Lower leg skin (tissue), 4 donors: ENCODE data around the gene ACSL3. TPM values are rescaled to one million over a fixed set of nuclear protein-coding genes. Genes with fewer than 3 reads are reported as not detected.
"Not testable (repeated sequence)": the region's sequence is repeated elsewhere in the genome, so short reads cannot be mapped to it uniquely, and the experiment has no call there.

ENCODE experiments used
- DNase-seq, 2 donors: peaks; one replicate each; pipeline ENCODE4 v3.0.0-alpha.2; 2019; ENCODE audit warnings: low spot score in 2 of 2
- H3K4me3 ChIP-seq: fragments of 200-600 bp; sonication (generic); 2 replicates; pipeline ENCODE4 v1.5.1; 2017; ENCODE audit warnings: mild to moderate bottlenecking, low read depth; ENCODE audit not compliant: poor library complexity, severe bottlenecking
- POLR2A ChIP-seq, 2 donors: fragments of 450-650 bp; IDR thresholded peaks; one replicate each; pipeline ENCODE4 v1.6.1; 2016 to 2017; ENCODE audit warnings: antibody characterized with exemption in 2 of 2, mild to moderate bottlenecking in 1 of 2, moderate library complexity in 1 of 2
- WGBS, 2 donors: methylation state at CpG; one replicate each; pipeline ENCODE4 v1.1.5; 2018; 5-methylcytosine and 5-hydroxymethylcytosine counted together
- intact Hi-C: fragments of 100-400 bp; cut with DNase I; formaldehyde crosslinking; loops from one replicate; pipeline ENCODE4 v1.15.0; 2023; ENCODE audit warnings: low total_unique reads
- total RNA-seq, 4 donors: library from RNA; depleted of rRNA; stranded (reverse); fragments of >200 nt; gene quantifications; one replicate each; pipeline ENCODE4 v1.1.0, GENCODE V29; 2016
- TF ChIP-seq, protein P1 (sequence below), 3 donors: fragments of 450-650 bp; IDR thresholded peaks; one replicate each; pipeline ENCODE4 v1.5.1; 2016; ENCODE audit warnings: antibody characterized with exemption in 3 of 3, mild to moderate bottlenecking in 3 of 3, moderate library complexity in 2 of 3

Gene ACSL3
- total RNA-seq, 4 donors from 2014 or later, result 32.6 to 132 (median 69.6) TPM

GRCh38 chr2:222835823-222836151 lies 25.0 kb upstream of the ACSL3 start:
- WGBS, 2 donors, result 56 to 59% methylated on average over 5 of the region's 5 CpGs
- intact Hi-C loops, result no loop called here
- TF ChIP-seq, protein P1, sequence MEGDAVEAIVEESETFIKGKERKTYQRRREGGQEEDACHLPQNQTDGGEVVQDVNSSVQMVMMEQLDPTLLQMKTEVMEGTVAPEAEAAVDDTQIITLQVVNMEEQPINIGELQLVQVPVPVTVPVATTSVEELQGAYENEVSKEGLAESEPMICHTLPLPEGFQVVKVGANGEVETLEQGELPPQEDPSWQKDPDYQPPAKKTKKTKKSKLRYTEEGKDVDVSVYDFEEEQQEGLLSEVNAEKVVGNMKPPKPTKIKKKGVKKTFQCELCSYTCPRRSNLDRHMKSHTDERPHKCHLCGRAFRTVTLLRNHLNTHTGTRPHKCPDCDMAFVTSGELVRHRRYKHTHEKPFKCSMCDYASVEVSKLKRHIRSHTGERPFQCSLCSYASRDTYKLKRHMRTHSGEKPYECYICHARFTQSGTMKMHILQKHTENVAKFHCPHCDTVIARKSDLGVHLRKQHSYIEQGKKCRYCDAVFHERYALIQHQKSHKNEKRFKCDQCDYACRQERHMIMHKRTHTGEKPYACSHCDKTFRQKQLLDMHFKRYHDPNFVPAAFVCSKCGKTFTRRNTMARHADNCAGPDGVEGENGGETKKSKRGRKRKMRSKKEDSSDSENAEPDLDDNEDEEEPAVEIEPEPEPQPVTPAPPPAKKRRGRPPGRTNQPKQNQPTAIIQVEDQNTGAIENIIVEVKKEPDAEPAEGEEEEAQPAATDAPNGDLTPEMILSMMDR (IDR thresholded peaks at IDR 0.05), result no peak
- no peak for TF ChIP-seq POLR2A (IDR thresholded peaks at IDR 0.05)
- no peak for DNase-seq
- H3K4me3 ChIP-seq, result no peak overlapping the region

DNA sequence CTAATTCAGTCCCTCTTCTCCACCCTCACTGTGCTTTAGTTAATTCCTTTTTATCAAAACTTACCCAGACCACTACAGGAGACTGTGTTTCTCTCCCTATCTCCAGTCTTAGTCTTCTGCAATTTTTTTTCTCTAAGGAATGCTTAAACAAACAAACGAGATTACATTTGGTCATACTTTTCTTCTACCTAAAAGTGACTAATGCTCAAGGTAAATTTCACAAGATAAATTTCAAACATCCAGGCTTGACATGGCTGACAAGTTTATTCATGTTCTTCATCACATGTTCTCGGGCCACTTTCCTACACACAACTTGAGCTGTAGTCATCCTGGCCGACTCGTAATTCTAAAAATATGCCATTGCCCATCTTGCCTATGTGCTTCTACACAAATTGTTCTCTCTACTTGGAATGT lies 23.2 kb upstream of the ACSL3 start:
- 35 to 61% methylated on average over 4 of the region's 4 CpGs for WGBS, 2 donors
- H3K4me3 ChIP-seq, result no peak overlapping the region

GRCh38 chr2:222840060-222840802 lies 20.6 kb upstream of the ACSL3 start:
- intact Hi-C loops, result no loop called here
- DNase-seq, result no peak
- H3K4me3 ChIP-seq, result no peak overlapping the region
- WGBS, 2 donors, result 75 to 80% methylated on average over 3 of the region's 3 CpGs
- TF ChIP-seq, protein P1 (IDR thresholded peaks at IDR 0.05), result no peak
- TF ChIP-seq POLR2A (IDR thresholded peaks at IDR 0.05), result no peak

More for the DNA sequence above, 23.2 kb upstream of the ACSL3 start:
- TF ChIP-seq POLR2A (IDR thresholded peaks at IDR 0.05), result no peak
- TF ChIP-seq, protein P1 (IDR thresholded peaks at IDR 0.05), result no peak
- intact Hi-C loops, result no loop called here
- peak in 1 of 2 donors; percentile 35 for DNase-seq

- TF ChIP-seq, protein P1 (IDR thresholded peaks at IDR 0.05), result no peak
- no peak for TF ChIP-seq POLR2A (IDR thresholded peaks at IDR 0.05)
- no peak overlapping the region for H3K4me3 ChIP-seq
- WGBS, 2 donors, result 65% methylated on average over 3 of the region's 3 CpGs
- intact Hi-C loops, result no loop called here
- no peak for DNase-seq
These were observed 18.2 kb upstream of the ACSL3 start for GRCh38 chr2:222842491-222843174.

- TF ChIP-seq POLR2A (IDR thresholded peaks at IDR 0.05), result no peak
- intact Hi-C loops, result no loop called here
- peak in 1 of 2 donors; percentile 32 for DNase-seq
- 36 to 40% methylated on average over 6 of the region's 6 CpGs for WGBS, 2 donors
- no peak overlapping the region for H3K4me3 ChIP-seq
These were observed 16.5 kb upstream of the ACSL3 start for GRCh38 chr2:222844323-222844722.

GRCh38 chr2:222845314-222845713 lies 15.5 kb upstream of the ACSL3 start:
- 96 to 97% methylated on average over 3 of the region's 3 CpGs for WGBS, 2 donors
- intact Hi-C loops, DNase-seq, H3K4me3 ChIP-seq: not testable (repeated sequence)
